Lower lobe of right lung (tissue), 2 donors: Measurements from ENCODE around the gene FBXO34. TPM values are rescaled to one million over a fixed set of nuclear protein-coding genes. Genes with fewer than 3 reads are reported as not detected.
"Not testable (repeated sequence)": the region's sequence is repeated elsewhere in the genome, so short reads cannot be mapped to it uniquely, and the experiment has no call there.

Experiments
- ATAC-seq, 2 donors: fragments of 200-7000 bp; cut with Tn5 transposase; one replicate each; pipeline ENCODE4 v1.9.1; 2020 to 2022; ENCODE audit warnings: mild to moderate bottlenecking in 2 of 2, moderate library complexity in 2 of 2
- DNase-seq: peaks from one replicate; pipeline ENCODE4 v3.0.0-alpha.2; 2020
- H3K27ac ChIP-seq: fragments of 200-600 bp; one replicate; pipeline ENCODE4 v1.8.0; 2022
- H3K27me3 ChIP-seq: fragments of 200-600 bp; one replicate; pipeline ENCODE4 v1.8.0; 2022; ENCODE audit warnings: low read depth
- H3K36me3 ChIP-seq: fragments of 200-600 bp; one replicate; pipeline ENCODE4 v1.8.0; 2022; ENCODE audit warnings: mild to moderate bottlenecking
- H3K4me1 ChIP-seq: fragments of 200-600 bp; one replicate; pipeline ENCODE4 v1.8.0; 2022
- H3K4me3 ChIP-seq: fragments of 200-600 bp; one replicate; pipeline ENCODE4 v1.8.0; 2022; ENCODE audit warnings: mild to moderate bottlenecking
- H3K9me3 ChIP-seq: fragments of 200-600 bp; one replicate; pipeline ENCODE4 v1.8.0; 2022
- CTCF ChIP-seq: fragments of 200-600 bp; IDR thresholded peaks from one replicate; pipeline ENCODE4 v1.8.0; 2022; ENCODE audit warnings: antibody characterized with exemption, mild to moderate bottlenecking
- intact Hi-C: fragments of 100-400 bp; cut with DNase I; formaldehyde crosslinking; loops from one replicate; pipeline ENCODE4 v1.11.0; 2022
- total RNA-seq: library from RNA; stranded (reverse); fragmentation: NEBNext Ultra II Directional; extraction: Animal tissue kit (Norgen Biotek cat#: 25700); gene quantifications from one replicate; pipeline ENCODE4 v1.2.1, GENCODE V29; 2021
- donor health status: DM: no; HTN: yes; CAD: no; lungs with severe emphysema.

The FBXO34 gene
- total RNA-seq, 1 donor from 2014 or later, result 34.7 TPM

- intact Hi-C loops, result no loop called here
- Histone ChIP-seq H3K27ac (no peak overlapping the region), H3K4me1 (no peaks in the 10 kb centered on the region), H3K36me3 (peaks cover 97% of the 10 kb centered on the region), H3K9me3 (no peaks in the 10 kb centered on the region), H3K27me3 (no peaks in the 10 kb centered on the region), H3K4me3 (no peak overlapping the region)
- no peak for TF ChIP-seq CTCF
- DNase-seq (no peak), ATAC-seq (no peak)
Measured at GRCh38 chr14:55382483-55382882, 111.3 kb downstream of the FBXO34 start.

- H3K4me1 ChIP-seq, H3K27me3 ChIP-seq, DNase-seq, H3K4me3 ChIP-seq, intact Hi-C loops, H3K27ac ChIP-seq, H3K9me3 ChIP-seq: not testable (repeated sequence)
- peaks cover 94% of the 10 kb centered on the region for H3K36me3 ChIP-seq
- ATAC-seq, result peak; percentile 41 to 78
Measured at GRCh38 chr14:55383056-55383466, 111.8 kb downstream of the FBXO34 start.

- peak in 1 of 2 donors; percentile 36 for ATAC-seq
- Histone ChIP-seq H3K36me3 (peaks cover 94% of the 10 kb centered on the region), H3K4me3 (no peak overlapping the region), H3K27ac (no peak overlapping the region), H3K4me1 (no peaks in the 10 kb centered on the region), H3K27me3 (no peaks in the 10 kb centered on the region), H3K9me3 (no peaks in the 10 kb centered on the region)
- intact Hi-C loops, result no loop called here
- DNase-seq, result no peak
- TF ChIP-seq CTCF, result no peak
Measured at GRCh38 chr14:55383541-55384140, 112.4 kb downstream of the FBXO34 start.

- H3K27me3 ChIP-seq, result no peaks in the 10 kb centered on the region
- intact Hi-C loops, result no loop called here
- no peak for ATAC-seq
- H3K4me3 ChIP-seq, result no peak overlapping the region
- H3K9me3 ChIP-seq, result no peaks in the 10 kb centered on the region
- no peak overlapping the region for H3K27ac ChIP-seq
- no peaks in the 10 kb centered on the region for H3K4me1 ChIP-seq
- DNase-seq, result no peak
- no peak for TF ChIP-seq CTCF
- peaks cover 94% of the 10 kb centered on the region for H3K36me3 ChIP-seq
Measured at GRCh38 chr14:55384536-55384935, 113.3 kb downstream of the FBXO34 start.

GRCh38 chr14:55386037-55386808 is 115.0 kb downstream of the FBXO34 start:
- intact Hi-C loops, result no loop called here
- ATAC-seq, result peak in 1 of 2 donors; percentile 52
- no peak for DNase-seq
- Histone ChIP-seq H3K4me3 (no peak overlapping the region), H3K27ac (peak overlapping the region; percentile 21), H3K4me1 (no peaks in the 10 kb centered on the region), H3K27me3 (no peaks in the 10 kb centered on the region), H3K36me3 (peaks cover 86% of the 10 kb centered on the region), H3K9me3 (no peaks in the 10 kb centered on the region)
- TF ChIP-seq CTCF, result no peak

GRCh38 chr14:55387121-55387520 is 115.9 kb downstream of the FBXO34 start:
- H3K9me3 ChIP-seq, result no peaks in the 10 kb centered on the region
- ATAC-seq, result no peak
- TF ChIP-seq CTCF, result no peak
- peaks cover 81% of the 10 kb centered on the region for H3K36me3 ChIP-seq
- no peaks in the 10 kb centered on the region for H3K27me3 ChIP-seq
- intact Hi-C loops, result no loop called here
- H3K4me3 ChIP-seq, result no peak overlapping the region
- H3K4me1 ChIP-seq, result no peaks in the 10 kb centered on the region
- H3K27ac ChIP-seq, result no peak overlapping the region
- no peak for DNase-seq
